GM12878 (cell line): ENCODE data around the gene CCDC80. TPM values are rescaled to one million over a fixed set of nuclear protein-coding genes. Genes with fewer than 3 reads are reported as not detected.

Source experiments
- ATAC-seq: fragments of 200-7000 bp; cut with Tn5 transposase; 3 replicates; pipeline ENCODE4 v1.9.1; 2020; ENCODE audit warnings: mild to moderate bottlenecking, moderate library complexity
- BruUV-seq: library from RNA; stranded (reverse); fragments of 400-500 nt; replicated peaks from 2 replicates; lab custom pipeline; 2021; lab: Mats Ljungman, UMichigan
- CTCF ChIA-PET: fragments of 300-600 bp; sonication (Branson Sonifier 250); formaldehyde crosslinking; extraction: SDS; loops from one replicate; lab custom pipeline; 2021; ENCODE audit warnings: inconsistent platforms; lab: Yijun Ruan, JAX
- POLR2A ChIA-PET: fragments of 350-600 bp; formaldehyde crosslinking; extraction: SDS; loops from one replicate; lab custom pipeline; 2021; ENCODE audit warnings: inconsistent platforms; lab: Charles Lee
- RAD21 ChIA-PET: fragments of 300-600 bp; sonication (Branson Sonifier 250); formaldehyde crosslinking; loops from one replicate; lab custom pipeline; 2023; ENCODE audit warnings: antibody characterized with exemption; ENCODE audit not compliant: unreplicated experiment; lab: Charles Lee
- SMC1A ChIA-PET: fragments of 300-600 bp; sonication (Branson Sonifier 250); formaldehyde crosslinking; loops from one replicate; lab custom pipeline; 2023; ENCODE audit not compliant: unreplicated experiment, uncharacterized antibody; lab: Charles Lee
- DNase-seq: peaks from one replicate; pipeline ENCODE4 v3.0.0-alpha.2; 2011; ENCODE audit warnings: low read depth, low spot score
- FAIRE-seq: peaks from 3 replicates; lab custom pipeline; 2011; peaks lifted over from hg19 to GRCh38; lab: Jason Lieb, UNC
- H2AFZ ChIP-seq: 2 replicates; pipeline ENCODE4 v1.6.0; 2011; ENCODE audit warnings: low read depth, low read length, control low read depth; ENCODE audit not compliant: control insufficient read depth
- H3K27ac ChIP-seq: 2 replicates; pipeline ENCODE4 v1.5.1; 2011; ENCODE audit warnings: control low read depth; ENCODE audit not compliant: control insufficient read depth, insufficient read depth
- H3K27me3 ChIP-seq, 2 experiments: replicated peaks in 1 of 2; 2 replicates each; pipeline versions ENCODE4 v1.6.0 to v1.6.1; 2011; ENCODE audit warnings: low read length in 1 of 2; ENCODE audit not compliant: control insufficient read depth in 2 of 2, insufficient read depth in 2 of 2
- H3K36me3 ChIP-seq, 2 experiments: 2 replicates each; pipeline ENCODE4 v1.5.1; 2011; ENCODE audit warnings: low read length in 1 of 2; ENCODE audit not compliant: control insufficient read depth in 2 of 2, insufficient read depth in 2 of 2
- H3K4me1 ChIP-seq: 2 replicates; pipeline ENCODE4 v1.6.1; 2011; ENCODE audit warnings: mild to moderate bottlenecking, low read length, moderate library complexity, mixed read lengths; ENCODE audit not compliant: control insufficient read depth, insufficient read depth
- H3K4me2 ChIP-seq: 2 replicates; pipeline ENCODE4 v1.6.0; 2011; ENCODE audit warnings: control low read depth; ENCODE audit not compliant: control insufficient read depth, insufficient read depth
- H3K4me3 ChIP-seq: fragments of 200-600 bp; sonication (generic); 2 replicates; pipeline ENCODE4 v1.5.1; 2016
- H3K79me2 ChIP-seq: 2 replicates; pipeline ENCODE4 v1.6.0; 2011; ENCODE audit warnings: low read length; ENCODE audit not compliant: control insufficient read depth, insufficient read depth
- H3K9ac ChIP-seq: 2 replicates; pipeline ENCODE4 v1.8.0; 2011; ENCODE audit warnings: low read length, control low read depth, mixed read lengths; ENCODE audit not compliant: control insufficient read depth, insufficient read depth
- H3K9me3 ChIP-seq: replicated peaks from 3 replicates; pipeline ENCODE4 v1.5.1; 2011; ENCODE audit warnings: mild to moderate bottlenecking, low read length; ENCODE audit not compliant: control insufficient read depth, insufficient read depth
- H4K20me1 ChIP-seq: 2 replicates; pipeline ENCODE4 v1.6.0; 2011; ENCODE audit not compliant: control insufficient read depth, insufficient read depth
- BRCA1 ChIP-seq: IDR thresholded peaks from 2 replicates; pipeline ENCODE4 v1.6.1; 2011; ENCODE audit warnings: low read depth, low read length, improper control_type of control experiment
- FOS ChIP-seq: IDR thresholded peaks from 3 replicates; pipeline ENCODE4 v1.6.1; 2011; ENCODE audit warnings: borderline replicate concordance; ENCODE audit not compliant: insufficient read length; ENCODE audit errors: extremely low read depth
- GABPA ChIP-seq: IDR thresholded peaks from 2 replicates; pipeline ENCODE4 v1.6.1; 2014; ENCODE audit warnings: antibody characterized with exemption, low read depth, mild to moderate bottlenecking, inconsistent platforms
- KLF5 ChIP-seq: fragments of 450-650 bp; IDR thresholded peaks from 2 replicates; pipeline ENCODE4 v1.6.1; 2014; ENCODE audit warnings: mild to moderate bottlenecking; ENCODE audit not compliant: partially characterized antibody
- MYB ChIP-seq: fragments of 150-350 bp; IDR thresholded peaks from 2 replicates; pipeline ENCODE4 v1.6.1; 2014; ENCODE audit warnings: mild to moderate bottlenecking, low read depth, low read length, borderline replicate concordance
- NFYA ChIP-seq: IDR thresholded peaks from 2 replicates; pipeline ENCODE4 v1.6.1; 2011; ENCODE audit warnings: low read depth, mild to moderate bottlenecking, low read length, improper control_type of control experiment, borderline replicate concordance
- RBBP5 ChIP-seq: fragments of 200-600 bp; sonication (generic); conservative IDR thresholded peaks from 2 replicates; pipeline ENCODE4 v1.6.1; 2016
- SUPT20H ChIP-seq: IDR thresholded peaks from 2 replicates; pipeline ENCODE4 v1.6.1; 2011; ENCODE audit warnings: low read depth, mild to moderate bottlenecking, low read length, moderate library complexity, borderline replicate concordance; ENCODE audit not compliant: control insufficient read depth
- TAF1 ChIP-seq: IDR thresholded peaks from 2 replicates; pipeline ENCODE4 v1.6.1; 2011; ENCODE audit warnings: mild to moderate bottlenecking, low read depth, low read length, borderline replicate concordance
- WRNIP1 ChIP-seq: IDR thresholded peaks from 2 replicates; pipeline ENCODE4 v1.6.1; 2011; ENCODE audit warnings: low read depth, low read length, improper control_type of control experiment, borderline replicate concordance
- ZNF207 ChIP-seq: fragments of 450-650 bp; IDR thresholded peaks from 2 replicates; pipeline ENCODE4 v1.6.1; 2014; ENCODE audit warnings: antibody characterized with exemption, mild to moderate bottlenecking, borderline replicate concordance
- WGBS: methylation state at CpG from one replicate; pipeline ENCODE4 v1.1.6; 2016; ENCODE audit warnings: low lambda C conversion rate; ENCODE audit not compliant: insufficient replicate concordance, insufficient coverage; ENCODE audit errors: missing lambda C conversion rate; 5-methylcytosine and 5-hydroxymethylcytosine counted together
- in situ Hi-C: fragments of 300-500 bp; cut with MboI; formaldehyde crosslinking; loops from 9 replicates; pipeline ENCODE4 v1.14.3; 2018; ENCODE audit warnings: mixed read lengths
- intact Hi-C: fragments of 100-400 bp; cut with micrococcal nuclease; formaldehyde crosslinking; loops from one replicate; pipeline ENCODE4 v1.14.2; 2022; ENCODE audit not compliant: unreplicated experiment
- polyA plus RNA-seq, 11 experiments: library from polyadenylated mRNA; depleted of rRNA in 4 of 11; unstranded in 6 of 11; stranded (reverse) in 5 of 11; fragments of >200 nt; fragmentation: Nextera tagmentation in 4 of 11; fragmentation: Illumina TruSeq in 1 of 11; extraction: Ambion mirVana in 4 of 11; extraction: Trizol in 1 of 11; gene quantifications; 1 replicate in 1 of 11; 2 replicates in 10 of 11; pipeline versions ENCODE4 v1.2.1 to v1.2.3, GENCODE V29; 2011 to 2016; ENCODE audit warnings: inconsistent platforms in 2 of 11, missing spikeins in 2 of 11, low read depth in 1 of 11
- total RNA-seq, 4 experiments: library from RNA; depleted of rRNA in 3 of 4; stranded (reverse); fragments of >200 nt in 3 of 4; fragmentation: Illumina TruSeq in 1 of 4; extraction: Trizol in 1 of 4; gene quantifications; 2 replicates each; pipeline versions ENCODE4 v1.2.1 to v1.2.3, GENCODE V29; 2013 to 2021

CCDC80 gene
- total and polyA plus RNA-seq, 10 of the 15 experiments (the other 5 are each of a cell fraction or from before 2014, with no cell fraction given), result 0.01 to 0.59 (median 0.21) TPM; not detected in 5

GRCh38 chr3:112681822-112682325 is 40.9 kb upstream of the CCDC80 start:
- no TSS peak for BruUV-seq
- intact Hi-C loops, result no loop called here
- no peak overlapping the region for H2AFZ ChIP-seq
- no peak overlapping the region for H3K27ac ChIP-seq
- ChIA-PET RAD21 (no interaction called here), SMC1A (no interaction called here), CTCF (interaction anchor here (1.3 to 1.8 kb wide), 2 partner anchors 52 to 570 kb away, joined by 3 to 4 read pairs; no protein-coding TSS in a partner anchor), POLR2A (no interaction called here)
- TF ChIP-seq RBBP5 (no peak), GABPA (no peak), BRCA1 (no peak), WRNIP1 (no peak), TAF1 (no peak), MYB (no peak), SUPT20H (no peak), ZNF207 (no peak), NFYA (no peak), KLF5 (no peak), FOS (no peak)
- no peaks in the 10 kb centered on the region for H3K36me3 ChIP-seq
- 67% methylated on average over 2 of the region's 2 CpGs for WGBS
- no peaks in the 10 kb centered on the region for H4K20me1 ChIP-seq
- no peak overlapping the region for H3K4me2 ChIP-seq
- no peaks in the 10 kb centered on the region for H3K79me2 ChIP-seq
- no peaks in the 10 kb centered on the region for H3K9me3 ChIP-seq
- no peak for DNase-seq
- in situ Hi-C loops, result no loop called here
- H3K4me1 ChIP-seq, result peaks cover 9% of the 10 kb centered on the region; the same call in 1 of the 2 replicates
- no peak for ATAC-seq
- H3K9ac ChIP-seq, result no peak overlapping the region
- H3K27me3 ChIP-seq, result peaks cover 5 to 8% of the 10 kb centered on the region in 2 experiments; a peak in 3 of 4 replicates
- FAIRE-seq, result no peak
- H3K4me3 ChIP-seq, result no peak overlapping the region
